ENCODE data around the gene AP4M1.
A peak's percentile ranks its signal among the peaks of the same experiment; 100 is the strongest.

AP4M1 gene

DNA sequence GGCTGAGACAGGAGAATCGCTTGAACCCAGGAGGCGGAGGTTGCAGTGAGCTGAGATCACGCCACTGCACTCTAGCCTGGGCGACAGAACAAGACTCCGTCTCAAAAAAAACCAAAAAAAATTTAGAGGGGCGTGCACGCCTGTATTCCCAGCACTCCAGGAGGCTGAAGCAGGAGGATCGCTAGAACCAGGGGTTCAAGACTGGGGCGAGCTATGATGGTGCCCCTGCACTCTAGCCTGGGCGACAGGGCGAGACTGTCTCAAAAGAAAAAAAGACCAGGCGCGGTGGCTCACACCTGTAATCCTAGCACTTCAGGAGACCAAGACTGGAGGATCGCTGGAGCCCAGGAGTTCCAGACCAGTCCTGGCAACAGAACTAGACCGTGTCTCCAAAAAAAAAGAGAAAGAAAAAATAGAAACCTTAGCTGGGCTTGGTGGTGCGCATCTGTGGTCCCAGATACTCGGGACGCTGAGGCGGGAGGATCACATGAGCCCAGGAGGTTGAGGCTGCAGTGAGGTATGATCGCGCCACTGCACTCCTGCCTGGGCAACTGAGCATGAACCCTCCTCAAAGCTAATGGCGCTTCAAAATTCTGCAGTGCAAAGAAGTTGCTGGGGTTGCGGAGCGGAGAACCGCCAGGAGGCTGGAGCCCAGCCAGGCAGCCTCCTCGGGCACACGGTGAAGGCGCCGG, 24.9 kb downstream of the AP4M1 start (continued):
- TF ChIP-seq, protein P1, sequence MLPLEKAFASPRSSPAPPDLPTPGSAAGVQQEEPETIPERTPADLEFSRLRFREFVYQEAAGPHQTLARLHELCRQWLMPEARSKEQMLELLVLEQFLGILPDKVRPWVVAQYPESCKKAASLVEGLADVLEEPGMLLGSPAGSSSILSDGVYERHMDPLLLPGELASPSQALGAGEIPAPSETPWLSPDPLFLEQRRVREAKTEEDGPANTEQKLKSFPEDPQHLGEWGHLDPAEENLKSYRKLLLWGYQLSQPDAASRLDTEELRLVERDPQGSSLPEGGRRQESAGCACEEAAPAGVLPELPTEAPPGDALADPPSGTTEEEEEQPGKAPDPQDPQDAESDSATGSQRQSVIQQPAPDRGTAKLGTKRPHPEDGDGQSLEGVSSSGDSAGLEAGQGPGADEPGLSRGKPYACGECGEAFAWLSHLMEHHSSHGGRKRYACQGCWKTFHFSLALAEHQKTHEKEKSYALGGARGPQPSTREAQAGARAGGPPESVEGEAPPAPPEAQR (tag by site-specific recombination; IDR thresholded peaks at IDR 0.05), result 0 out of 2 replicates have a peak, but pooled peaks have one; percentile 12
- TF ChIP-seq, protein P2, sequence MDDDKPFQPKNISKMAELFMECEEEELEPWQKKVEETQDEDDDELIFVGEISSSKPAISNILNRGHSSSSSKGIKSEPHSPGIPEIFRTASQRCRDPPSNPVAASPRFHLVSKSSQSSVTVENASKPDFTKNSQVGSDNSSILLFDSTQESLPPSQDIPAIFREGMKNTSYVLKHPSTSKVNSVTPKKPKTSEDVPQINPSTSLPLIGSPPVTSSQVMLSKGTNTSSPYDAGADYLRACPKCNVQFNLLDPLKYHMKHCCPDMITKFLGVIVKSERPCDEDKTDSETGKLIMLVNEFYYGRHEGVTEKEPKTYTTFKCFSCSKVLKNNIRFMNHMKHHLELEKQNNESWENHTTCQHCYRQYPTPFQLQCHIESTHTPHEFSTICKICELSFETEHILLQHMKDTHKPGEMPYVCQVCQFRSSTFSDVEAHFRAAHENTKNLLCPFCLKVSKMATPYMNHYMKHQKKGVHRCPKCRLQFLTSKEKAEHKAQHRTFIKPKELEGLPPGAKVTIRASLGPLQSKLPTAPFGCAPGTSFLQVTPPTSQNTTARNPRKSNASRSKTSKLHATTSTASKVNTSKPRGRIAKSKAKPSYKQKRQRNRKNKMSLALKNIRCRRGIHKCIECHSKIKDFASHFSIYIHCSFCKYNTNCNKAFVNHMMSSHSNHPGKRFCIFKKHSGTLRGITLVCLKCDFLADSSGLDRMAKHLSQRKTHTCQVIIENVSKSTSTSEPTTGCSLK (tag by site-specific recombination; IDR thresholded peaks at IDR 0.05), result no peak
- TF ChIP-seq ZNF248 (tag by site-specific recombination; IDR thresholded peaks at IDR 0.05), result no peak
- TF ChIP-seq ZNF76 (tag by site-specific recombination; IDR thresholded peaks at IDR 0.05; ENCODE audit: borderline replicate concordance, low read depth), result no peak
- no peak for TF ChIP-seq ZFHX2 (tag by site-specific recombination; conservative IDR thresholded peaks at IDR 0.05)
- TF ChIP-seq, protein P3, sequence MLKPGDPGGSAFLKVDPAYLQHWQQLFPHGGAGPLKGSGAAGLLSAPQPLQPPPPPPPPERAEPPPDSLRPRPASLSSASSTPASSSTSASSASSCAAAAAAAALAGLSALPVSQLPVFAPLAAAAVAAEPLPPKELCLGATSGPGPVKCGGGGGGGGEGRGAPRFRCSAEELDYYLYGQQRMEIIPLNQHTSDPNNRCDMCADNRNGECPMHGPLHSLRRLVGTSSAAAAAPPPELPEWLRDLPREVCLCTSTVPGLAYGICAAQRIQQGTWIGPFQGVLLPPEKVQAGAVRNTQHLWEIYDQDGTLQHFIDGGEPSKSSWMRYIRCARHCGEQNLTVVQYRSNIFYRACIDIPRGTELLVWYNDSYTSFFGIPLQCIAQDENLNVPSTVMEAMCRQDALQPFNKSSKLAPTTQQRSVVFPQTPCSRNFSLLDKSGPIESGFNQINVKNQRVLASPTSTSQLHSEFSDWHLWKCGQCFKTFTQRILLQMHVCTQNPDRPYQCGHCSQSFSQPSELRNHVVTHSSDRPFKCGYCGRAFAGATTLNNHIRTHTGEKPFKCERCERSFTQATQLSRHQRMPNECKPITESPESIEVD (tag by site-specific recombination; IDR thresholded peaks at IDR 0.05), result no peak
- TF ChIP-seq ZBTB1 (tag by site-specific recombination; IDR thresholded peaks at IDR 0.05), result no peak
- TF ChIP-seq GLI2 (tag by site-specific recombination; IDR thresholded peaks at IDR 0.05; ENCODE audit: borderline replicate concordance, low read depth), result no peak
- TF ChIP-seq ZNF114 (tag by site-specific recombination; IDR thresholded peaks at IDR 0.05), result no peak
- no peak for TF ChIP-seq ZNF776 (tag by site-specific recombination; IDR thresholded peaks at IDR 0.05; ENCODE audit: borderline replicate concordance)
- TF ChIP-seq ZNF585B (tag by site-specific recombination; IDR thresholded peaks at IDR 0.05), result no peak
- TF ChIP-seq, protein P4, sequence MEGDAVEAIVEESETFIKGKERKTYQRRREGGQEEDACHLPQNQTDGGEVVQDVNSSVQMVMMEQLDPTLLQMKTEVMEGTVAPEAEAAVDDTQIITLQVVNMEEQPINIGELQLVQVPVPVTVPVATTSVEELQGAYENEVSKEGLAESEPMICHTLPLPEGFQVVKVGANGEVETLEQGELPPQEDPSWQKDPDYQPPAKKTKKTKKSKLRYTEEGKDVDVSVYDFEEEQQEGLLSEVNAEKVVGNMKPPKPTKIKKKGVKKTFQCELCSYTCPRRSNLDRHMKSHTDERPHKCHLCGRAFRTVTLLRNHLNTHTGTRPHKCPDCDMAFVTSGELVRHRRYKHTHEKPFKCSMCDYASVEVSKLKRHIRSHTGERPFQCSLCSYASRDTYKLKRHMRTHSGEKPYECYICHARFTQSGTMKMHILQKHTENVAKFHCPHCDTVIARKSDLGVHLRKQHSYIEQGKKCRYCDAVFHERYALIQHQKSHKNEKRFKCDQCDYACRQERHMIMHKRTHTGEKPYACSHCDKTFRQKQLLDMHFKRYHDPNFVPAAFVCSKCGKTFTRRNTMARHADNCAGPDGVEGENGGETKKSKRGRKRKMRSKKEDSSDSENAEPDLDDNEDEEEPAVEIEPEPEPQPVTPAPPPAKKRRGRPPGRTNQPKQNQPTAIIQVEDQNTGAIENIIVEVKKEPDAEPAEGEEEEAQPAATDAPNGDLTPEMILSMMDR (tag by site-specific recombination; IDR thresholded peaks at IDR 0.05), result no peak
- TF ChIP-seq, protein P5, sequence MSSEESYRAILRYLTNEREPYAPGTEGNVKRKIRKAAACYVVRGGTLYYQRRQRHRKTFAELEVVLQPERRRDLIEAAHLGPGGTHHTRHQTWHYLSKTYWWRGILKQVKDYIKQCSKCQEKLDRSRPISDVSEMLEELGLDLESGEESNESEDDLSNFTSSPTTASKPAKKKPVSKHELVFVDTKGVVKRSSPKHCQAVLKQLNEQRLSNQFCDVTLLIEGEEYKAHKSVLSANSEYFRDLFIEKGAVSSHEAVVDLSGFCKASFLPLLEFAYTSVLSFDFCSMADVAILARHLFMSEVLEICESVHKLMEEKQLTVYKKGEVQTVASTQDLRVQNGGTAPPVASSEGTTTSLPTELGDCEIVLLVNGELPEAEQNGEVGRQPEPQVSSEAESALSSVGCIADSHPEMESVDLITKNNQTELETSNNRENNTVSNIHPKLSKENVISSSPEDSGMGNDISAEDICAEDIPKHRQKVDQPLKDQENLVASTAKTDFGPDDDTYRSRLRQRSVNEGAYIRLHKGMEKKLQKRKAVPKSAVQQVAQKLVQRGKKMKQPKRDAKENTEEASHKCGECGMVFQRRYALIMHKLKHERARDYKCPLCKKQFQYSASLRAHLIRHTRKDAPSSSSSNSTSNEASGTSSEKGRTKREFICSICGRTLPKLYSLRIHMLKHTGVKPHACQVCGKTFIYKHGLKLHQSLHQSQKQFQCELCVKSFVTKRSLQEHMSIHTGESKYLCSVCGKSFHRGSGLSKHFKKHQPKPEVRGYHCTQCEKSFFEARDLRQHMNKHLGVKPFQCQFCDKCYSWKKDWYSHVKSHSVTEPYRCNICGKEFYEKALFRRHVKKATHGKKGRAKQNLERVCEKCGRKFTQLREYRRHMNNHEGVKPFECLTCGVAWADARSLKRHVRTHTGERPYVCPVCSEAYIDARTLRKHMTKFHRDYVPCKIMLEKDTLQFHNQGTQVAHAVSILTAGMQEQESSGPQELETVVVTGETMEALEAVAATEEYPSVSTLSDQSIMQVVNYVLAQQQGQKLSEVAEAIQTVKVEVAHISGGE (tag by site-specific recombination; conservative IDR thresholded peaks at IDR 0.05; ENCODE audit: low read depth), result no peak
- TF ChIP-seq PRDM1 (tag by site-specific recombination; IDR thresholded peaks at IDR 0.05), result no peak
- TF ChIP-seq ZNF768 (tag by site-specific recombination; IDR thresholded peaks at IDR 0.05), result no peak; the same call in 1 of the 2 replicates
- TF ChIP-seq TRIM28 (IDR thresholded peaks at IDR 0.05; ENCODE audit: borderline replicate concordance, low read length), result no peak
- TF ChIP-seq ZNF48 (tag by site-specific recombination; IDR thresholded peaks at IDR 0.05), result no peak
- TF ChIP-seq ZNF335 (tag by site-specific recombination; conservative IDR thresholded peaks at IDR 0.05), result peak; percentile 93; the same call in 1 of the 2 replicates
- no peak; the same call in 1 of the 2 replicates for TF ChIP-seq ZNF777 (tag by site-specific recombination; IDR thresholded peaks at IDR 0.05; ENCODE audit: borderline replicate concordance)
- peak; percentile 40; the same call in 1 of the 2 replicates for TF ChIP-seq OVOL3 (tag by site-specific recombination; IDR thresholded peaks at IDR 0.05)
- no peak for TF ChIP-seq REPIN1 (tag by site-specific recombination; IDR thresholded peaks at IDR 0.05; ENCODE audit: low read depth)
- TF ChIP-seq ZNF785 (tag by site-specific recombination; IDR thresholded peaks at IDR 0.05), result no peak
- TF ChIP-seq ZNF423 (tag by site-specific recombination; IDR thresholded peaks at IDR 0.05), result no peak
- TF ChIP-seq ZNF10 (tag by site-specific recombination; IDR thresholded peaks at IDR 0.05), result peak; percentile 95; the same call in 1 of the 2 replicates
- TF ChIP-seq KLF1 (tag by site-specific recombination; IDR thresholded peaks at IDR 0.05), result no peak
- no peak for TF ChIP-seq ZNF341 (tag by site-specific recombination; IDR thresholded peaks at IDR 0.05; ENCODE audit: low read depth)
- TF ChIP-seq ZSCAN16 (tag by site-specific recombination; IDR thresholded peaks at IDR 0.05), result no peak
- no peak for TF ChIP-seq KLF10 (tag by site-specific recombination; IDR thresholded peaks at IDR 0.05)
- TF ChIP-seq ZNF658 (tag by site-specific recombination; IDR thresholded peaks at IDR 0.05), result no peak
